HCT116 (cell line): ENCODE results near the gene CELF4. TPM values are rescaled to one million over a fixed set of nuclear protein-coding genes. Genes with fewer than 3 reads are reported as not detected.
"Not testable (repeated sequence)": the region's sequence is repeated elsewhere in the genome, so short reads cannot be mapped to it uniquely, and the experiment has no call there.

Source experiments
- ATAC-seq: fragments of 200-7000 bp; cut with Tn5 transposase; 2 replicates; pipeline ENCODE4 v1.9.1; 2020; ENCODE audit warnings: mild to moderate bottlenecking, moderate library complexity
- BruUV-seq: library from RNA; stranded (reverse); fragments of 400-500 nt; replicated peaks from 2 replicates; lab custom pipeline; 2021; lab: Mats Ljungman, UMichigan
- CTCF ChIA-PET: fragments of 300-600 bp; sonication (Branson Sonifier 250); formaldehyde crosslinking; loops from one replicate; lab custom pipeline; 2021; ENCODE audit warnings: antibody characterized with exemption; lab: Charles Lee
- POLR2A ChIA-PET: fragments of 300-600, 350-600 bp; sonication (Branson Sonifier 250); formaldehyde crosslinking; loops from one replicate; lab custom pipeline; 2021; ENCODE audit warnings: antibody characterized with exemption; lab: Charles Lee
- RAD21 ChIA-PET, 2 experiments: fragments of 300-600 bp; sonication (Branson Sonifier 250); formaldehyde crosslinking; loops; one replicate each; lab custom pipeline; 2023; ENCODE audit warnings: low total read pairs in 2 of 2; ENCODE audit not compliant: uncharacterized antibody in 2 of 2, unreplicated experiment in 2 of 2, low non-redundant PET in 1 of 2; lab: Charles Lee
- DNase-seq: peaks from one replicate; pipeline ENCODE4 v3.0.0-alpha.2; 2010; ENCODE audit warnings: low read depth, low spot score
- H2AFZ ChIP-seq: fragments of 200-600 bp; shearing (Covaris generic), sonication (generic); 2 replicates; pipeline ENCODE4 v1.6.1; 2017; ENCODE audit warnings: low read depth, mixed run types, mixed read lengths, antibody characterized with exemption, low read length; ENCODE audit not compliant: poor library complexity, severe bottlenecking
- H3K27ac ChIP-seq: 2 replicates; pipeline ENCODE4 v1.5.1; 2012; ENCODE audit warnings: low read depth, low read length
- H3K27me3 ChIP-seq: fragments of 200-600 bp; sonication (generic); 2 replicates; pipeline ENCODE4 v1.6.1; 2016; ENCODE audit warnings: mixed run types, low read length, mixed read lengths; ENCODE audit not compliant: insufficient read depth
- H3K36me3 ChIP-seq, 2 experiments: fragments of 200-500 bp in 1 of 2; fragments of 200-600 bp in 1 of 2; sonication (Bioruptor generic) in 1 of 2; sonication (generic) in 1 of 2; 2 replicates each; pipeline versions ENCODE4 v1.5.1 to v1.6.1; 2014 to 2016; ENCODE audit warnings: low read length in 2 of 2, inconsistent platforms in 1 of 2, mixed read lengths in 1 of 2, mixed run types in 1 of 2; ENCODE audit not compliant: insufficient read depth in 2 of 2, control insufficient read depth in 1 of 2
- H3K4me1 ChIP-seq, 2 experiments: fragments of 200-600 bp in 1 of 2; sonication (generic) in 1 of 2; 2 replicates each; pipeline versions ENCODE4 v1.5.1 to v1.6.1; 2012 to 2017; ENCODE audit warnings: low read length in 2 of 2, inconsistent platforms in 1 of 2, mild to moderate bottlenecking in 1 of 2, mixed read lengths in 1 of 2, mixed run types in 1 of 2, moderate library complexity in 1 of 2; ENCODE audit not compliant: insufficient read depth in 2 of 2, control insufficient read depth in 1 of 2
- H3K4me2 ChIP-seq: fragments of 200-600 bp; sonication (generic); 2 replicates; pipeline ENCODE4 v1.6.1; 2017; ENCODE audit warnings: mixed run types, low read length, mixed read lengths
- H3K4me3 ChIP-seq, 2 experiments: fragments of 200-600 bp in 1 of 2; sonication (generic) in 1 of 2; replicated peaks in 1 of 2; 2 replicates each; pipeline ENCODE4 v1.5.1; 2011 to 2016; ENCODE audit warnings: low read length in 2 of 2, control low read depth in 1 of 2, low read depth in 1 of 2, mild to moderate bottlenecking in 1 of 2, mixed read lengths in 1 of 2, mixed run types in 1 of 2
- H3K79me2 ChIP-seq: fragments of 200-600 bp; sonication (generic); 2 replicates; pipeline ENCODE4 v1.6.1; 2017; ENCODE audit warnings: mild to moderate bottlenecking, mixed run types, low read length, moderate library complexity, mixed read lengths; ENCODE audit not compliant: insufficient read depth
- H3K9ac ChIP-seq: fragments of 200-600 bp; sonication (generic); 2 replicates; pipeline ENCODE4 v1.6.1; 2016; ENCODE audit warnings: low read length, mixed read lengths
- H3K9me2 ChIP-seq: fragments of 200-600 bp; sonication (generic), shearing (Covaris generic); 2 replicates; pipeline ENCODE4 v1.6.1; 2017; ENCODE audit warnings: mixed run types, mild to moderate bottlenecking, moderate library complexity; ENCODE audit not compliant: insufficient read depth
- H3K9me3 ChIP-seq, 2 experiments: fragments of 200-500 bp in 1 of 2; fragments of 200-600 bp in 1 of 2; sonication (Bioruptor generic) in 1 of 2; sonication (generic) in 1 of 2; 2 replicates each; pipeline ENCODE4 v1.6.1; 2014 to 2017; ENCODE audit warnings: low read length in 2 of 2, mixed read lengths in 2 of 2, inconsistent platforms in 1 of 2, low read depth in 1 of 2, mild to moderate bottlenecking in 1 of 2, mixed run types in 1 of 2, moderate library complexity in 1 of 2; ENCODE audit not compliant: control insufficient read depth in 1 of 2, insufficient read depth in 1 of 2
- H4K20me1 ChIP-seq: fragments of 200-600 bp; sonication (generic), shearing (Covaris generic); 2 replicates; pipeline ENCODE4 v1.6.1; 2017; ENCODE audit warnings: mixed run types, mild to moderate bottlenecking, moderate library complexity; ENCODE audit not compliant: insufficient read depth
- CBX3 ChIP-seq: IDR thresholded peaks from 2 replicates; pipeline ENCODE4 v1.6.1; 2012; ENCODE audit warnings: low read depth
- EGR1 ChIP-seq: IDR thresholded peaks from 2 replicates; pipeline ENCODE4 v1.6.1; 2012; ENCODE audit warnings: low read depth
- EZH2 ChIP-seq: fragments of 200-600 bp; sonication (generic); IDR thresholded peaks from 2 replicates; pipeline ENCODE4 v1.6.1; 2017; ENCODE audit warnings: antibody characterized with exemption, mixed run types
- FOSL1 ChIP-seq: IDR thresholded peaks from 2 replicates; pipeline ENCODE4 v1.6.1; 2012; ENCODE audit warnings: low read depth
- JUND ChIP-seq: IDR thresholded peaks from 2 replicates; pipeline ENCODE4 v1.6.1; 2012
- SP1 ChIP-seq: IDR thresholded peaks from 2 replicates; pipeline ENCODE4 v1.6.1; 2012; ENCODE audit warnings: low read depth
- SRF ChIP-seq: IDR thresholded peaks from 2 replicates; pipeline ENCODE4 v1.6.1; 2012; ENCODE audit warnings: low read depth
- ZFX ChIP-seq: fragments of 450-650 bp; IDR thresholded peaks from 2 replicates; pipeline ENCODE4 v1.6.1; 2017
- ZNF274 ChIP-seq: fragments of 200-500 bp; sonication (Bioruptor generic); IDR thresholded peaks from 2 replicates; pipeline ENCODE4 v1.6.1; 2014; ENCODE audit warnings: mild to moderate bottlenecking, low read depth, low read length, inconsistent platforms
- intact Hi-C: fragments of 100-400 bp; cut with micrococcal nuclease; formaldehyde crosslinking; loops from 2 replicates; pipeline ENCODE4 v1.10.0; 2022
- total RNA-seq: library from RNA; stranded (reverse); gene quantifications from one replicate; pipeline ENCODE4 v1.2.1, GENCODE V29; 2021; ENCODE audit not compliant: unreplicated experiment
- TF ChIP-seq, protein P1 (sequence below): IDR thresholded peaks from 2 replicates; pipeline ENCODE4 v1.6.1; 2011; ENCODE audit warnings: mild to moderate bottlenecking, low read length, moderate library complexity; ENCODE audit not compliant: insufficient replicate concordance; ENCODE audit errors: extremely low read depth
- TF ChIP-seq, protein P2 (sequence below): IDR thresholded peaks from 2 replicates; pipeline ENCODE4 v1.6.1; 2012
- TF ChIP-seq, protein P3 (sequence below): IDR thresholded peaks from 2 replicates; pipeline ENCODE4 v1.6.1; 2012

CELF4 gene
- total RNA-seq, 1 experiment from 2014 or later: not detected

DNA sequence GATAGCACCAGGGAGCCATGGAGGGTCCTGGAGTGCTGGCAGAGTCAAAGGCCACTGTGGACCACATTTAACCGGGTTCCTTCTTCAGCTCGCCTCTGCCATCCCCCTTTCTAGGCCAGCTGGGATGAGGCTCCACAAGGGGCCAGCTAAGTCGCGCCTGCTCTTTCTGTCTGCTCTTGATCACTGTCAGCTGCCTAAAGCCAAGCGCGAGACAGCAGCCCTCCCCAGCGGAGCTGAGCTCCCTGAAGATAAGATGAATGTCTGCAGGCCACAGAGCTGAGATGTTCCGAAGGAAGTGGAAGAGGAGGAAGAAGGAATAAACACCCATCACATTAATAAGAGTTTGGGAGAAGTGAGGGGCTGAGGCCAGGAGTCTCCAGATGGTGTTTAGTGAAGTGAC lies 99.6 kb downstream of the CELF4 start:
- DNase-seq (no peak), ATAC-seq (no peak)
- no peak overlapping the region for H2AFZ ChIP-seq
- H3K9me3 ChIP-seq: no peaks in the 10 kb centered on the region
- intact Hi-C loops: no loop called here
- H3K9ac ChIP-seq: no peak overlapping the region
- peaks cover 49% of the 10 kb centered on the region for H3K27me3 ChIP-seq
- RAD21 ChIA-PET: no interaction called here
- H3K4me1 ChIP-seq: no peaks in the 10 kb centered on the region
- no peaks in the 10 kb centered on the region for H3K79me2 ChIP-seq
- no peak overlapping the region for H3K27ac ChIP-seq
- no peak overlapping the region for H3K4me3 ChIP-seq
- POLR2A ChIA-PET: no interaction called here
- no peaks in the 10 kb centered on the region for H4K20me1 ChIP-seq
- H3K4me2 ChIP-seq: no peak overlapping the region
- no peaks in the 10 kb centered on the region for H3K9me2 ChIP-seq
- CTCF ChIA-PET: no interaction called here
- no peaks in the 10 kb centered on the region for H3K36me3 ChIP-seq
- TF ChIP-seq CBX3 (no peak), EZH2 (no peak), ZFX (no peak)
- BruUV-seq: no TSS peak

DNA sequence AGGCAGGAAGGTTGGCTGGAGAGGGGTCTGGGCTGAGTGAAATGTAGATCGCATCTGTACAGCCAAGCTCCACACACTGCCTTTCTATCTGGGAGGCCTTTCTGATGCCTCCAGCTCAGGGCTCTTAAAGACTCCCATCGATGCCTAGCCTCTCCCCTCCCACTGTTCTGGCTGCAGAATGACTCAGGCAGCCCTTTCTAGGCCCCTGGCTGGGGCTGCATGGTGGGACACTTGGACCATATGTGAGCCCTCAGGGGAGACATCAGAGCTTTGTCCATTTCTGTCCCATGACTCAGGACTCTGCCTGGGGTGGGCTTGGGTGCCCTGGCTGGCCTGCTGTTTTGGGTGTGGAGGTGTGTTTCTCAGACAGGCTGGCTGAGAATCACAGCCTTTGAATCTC lies 101.3 kb downstream of the CELF4 start:
- ATAC-seq: no peak

DNA sequence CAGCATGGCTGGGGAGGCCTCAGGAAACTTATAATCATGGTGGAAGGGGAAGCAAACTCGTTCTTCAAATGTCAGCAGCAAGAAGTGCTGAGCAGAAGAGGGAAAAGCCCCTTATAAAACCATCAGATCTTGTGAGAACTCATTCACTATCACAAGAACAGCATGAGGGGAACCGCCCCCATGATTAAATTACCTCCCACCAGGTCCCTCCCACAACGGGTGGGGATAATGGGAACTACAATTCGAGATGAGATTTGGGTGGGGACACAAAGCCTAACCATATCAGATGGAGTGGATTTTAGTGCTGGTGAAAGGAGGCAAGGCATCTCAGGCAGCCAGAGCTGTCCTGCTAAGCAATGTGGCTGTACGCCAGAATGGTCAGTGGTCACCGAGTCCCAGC lies 104.3 kb downstream of the CELF4 start:
- BruUV-seq, DNase-seq, H3K4me2 ChIP-seq, ATAC-seq, RAD21 ChIA-PET, H3K4me1 ChIP-seq, H3K36me3 ChIP-seq, intact Hi-C loops, H3K9me3 ChIP-seq, H3K79me2 ChIP-seq, H3K4me3 ChIP-seq, H3K27ac ChIP-seq, H2AFZ ChIP-seq, H3K9ac ChIP-seq, H3K9me2 ChIP-seq, CTCF ChIA-PET, POLR2A ChIA-PET, H4K20me1 ChIP-seq: not testable (repeated sequence)
- H3K27me3 ChIP-seq: peaks cover 57% of the 10 kb centered on the region

More for the DNA sequence above, 101.3 kb downstream of the CELF4 start:
- intact Hi-C loops: no loop called here
- CTCF ChIA-PET: no interaction called here
- H3K4me2 ChIP-seq: no peak overlapping the region
- no peaks in the 10 kb centered on the region for H4K20me1 ChIP-seq
- H3K27ac ChIP-seq: no peak overlapping the region
- TF ChIP-seq SRF (no peak), EGR1 (no peak), FOSL1 (no peak), JUND (no peak), CBX3 (no peak), SP1 (no peak), ZNF274 (no peak), ZFX (no peak)
- TF ChIP-seq, protein P1, sequence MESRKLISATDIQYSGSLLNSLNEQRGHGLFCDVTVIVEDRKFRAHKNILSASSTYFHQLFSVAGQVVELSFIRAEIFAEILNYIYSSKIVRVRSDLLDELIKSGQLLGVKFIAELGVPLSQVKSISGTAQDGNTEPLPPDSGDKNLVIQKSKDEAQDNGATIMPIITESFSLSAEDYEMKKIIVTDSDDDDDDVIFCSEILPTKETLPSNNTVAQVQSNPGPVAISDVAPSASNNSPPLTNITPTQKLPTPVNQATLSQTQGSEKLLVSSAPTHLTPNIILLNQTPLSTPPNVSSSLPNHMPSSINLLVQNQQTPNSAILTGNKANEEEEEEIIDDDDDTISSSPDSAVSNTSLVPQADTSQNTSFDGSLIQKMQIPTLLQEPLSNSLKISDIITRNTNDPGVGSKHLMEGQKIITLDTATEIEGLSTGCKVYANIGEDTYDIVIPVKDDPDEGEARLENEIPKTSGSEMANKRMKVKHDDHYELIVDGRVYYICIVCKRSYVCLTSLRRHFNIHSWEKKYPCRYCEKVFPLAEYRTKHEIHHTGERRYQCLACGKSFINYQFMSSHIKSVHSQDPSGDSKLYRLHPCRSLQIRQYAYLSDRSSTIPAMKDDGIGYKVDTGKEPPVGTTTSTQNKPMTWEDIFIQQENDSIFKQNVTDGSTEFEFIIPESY: no peak
- TF ChIP-seq, protein P2, sequence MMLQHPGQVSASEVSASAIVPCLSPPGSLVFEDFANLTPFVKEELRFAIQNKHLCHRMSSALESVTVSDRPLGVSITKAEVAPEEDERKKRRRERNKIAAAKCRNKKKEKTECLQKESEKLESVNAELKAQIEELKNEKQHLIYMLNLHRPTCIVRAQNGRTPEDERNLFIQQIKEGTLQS: no peak
- TF ChIP-seq, protein P3, sequence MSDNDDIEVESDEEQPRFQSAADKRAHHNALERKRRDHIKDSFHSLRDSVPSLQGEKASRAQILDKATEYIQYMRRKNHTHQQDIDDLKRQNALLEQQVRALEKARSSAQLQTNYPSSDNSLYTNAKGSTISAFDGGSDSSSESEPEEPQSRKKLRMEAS: no peak
- TF ChIP-seq, all 23 proteins: peak for 0
- BruUV-seq: no TSS peak
- Histone ChIP-seq H3K79me2 (no peaks in the 10 kb centered on the region), H3K9me2 (no peaks in the 10 kb centered on the region), H3K27me3 (peaks cover 52% of the 10 kb centered on the region), H3K4me3 (no peak overlapping the region), H3K36me3 (no peaks in the 10 kb centered on the region), H3K9ac (no peak overlapping the region), H3K9me3 (no peaks in the 10 kb centered on the region), H2AFZ (no peak overlapping the region), H3K4me1 (no peaks in the 10 kb centered on the region)
- ChIA-PET RAD21 (no interaction called here), POLR2A (no interaction called here)
- DNase-seq: no peak
